Fibroblast of lung (primary cell): ENCODE data around the gene MBD6. TPM values are rescaled to one million over a fixed set of nuclear protein-coding genes. Genes with fewer than 3 reads are reported as not detected.

Source experiments
- DNase-seq, 2 donors: peaks; one replicate each; pipeline versions ENCODE4 v3.0.0 to v3.0.0-alpha.2; 2010; ENCODE audit warnings: low read depth in 2 of 2
- H2AFZ ChIP-seq: 2 replicates; pipeline ENCODE4 v1.5.1; 2012; ENCODE audit warnings: low read length, control low read depth, inconsistent platforms
- H3K27ac ChIP-seq: 2 replicates; pipeline ENCODE4 v1.5.1; 2011; ENCODE audit warnings: low read length, control low read depth; ENCODE audit not compliant: insufficient read depth
- H3K27me3 ChIP-seq: 2 replicates; pipeline ENCODE4 v1.5.1; 2011; ENCODE audit warnings: mild to moderate bottlenecking, low read length; ENCODE audit not compliant: control insufficient read depth, insufficient read depth
- H3K36me3 ChIP-seq: 2 replicates; pipeline ENCODE4 v1.5.1; 2011; ENCODE audit warnings: low read length; ENCODE audit not compliant: control insufficient read depth, insufficient read depth
- H3K4me1 ChIP-seq: 2 replicates; pipeline ENCODE4 v1.5.1; 2011; ENCODE audit warnings: low read length; ENCODE audit not compliant: control insufficient read depth, insufficient read depth; ENCODE audit errors: extremely low read depth
- H3K4me2 ChIP-seq: 2 replicates; pipeline ENCODE4 v1.5.1; 2011; ENCODE audit warnings: low read length, control low read depth; ENCODE audit not compliant: insufficient read depth; ENCODE audit errors: extremely low read depth
- H3K4me3 ChIP-seq, 4 experiments: fragments of 200-600 bp in 1 of 4; sonication (generic) in 1 of 4; replicated peaks in 1 of 4; 2 replicates each; pipeline ENCODE4 v1.5.1; 2011 to 2016; ENCODE audit warnings: low read length in 4 of 4, low read depth in 3 of 4, mild to moderate bottlenecking in 3 of 4, control low read depth in 2 of 4, inconsistent platforms in 1 of 4, mixed read lengths in 1 of 4; ENCODE audit not compliant: insufficient read depth in 1 of 4; ENCODE audit errors: control extremely low read depth in 1 of 4
- H3K79me2 ChIP-seq: 2 replicates; pipeline ENCODE4 v1.5.1; 2012; ENCODE audit warnings: mild to moderate bottlenecking, low read length, inconsistent platforms; ENCODE audit not compliant: control insufficient read depth, insufficient read depth
- H3K9ac ChIP-seq: 2 replicates; pipeline ENCODE4 v1.5.1; 2011; ENCODE audit warnings: mild to moderate bottlenecking, low read length, control low read depth; ENCODE audit not compliant: insufficient read depth
- H3K9me3 ChIP-seq: 2 replicates; pipeline ENCODE4 v1.5.1; 2012; ENCODE audit warnings: low read depth, low read length; ENCODE audit not compliant: control insufficient read depth, insufficient read depth
- H4K20me1 ChIP-seq: 2 replicates; pipeline ENCODE4 v1.5.1; 2011; ENCODE audit warnings: low read length; ENCODE audit not compliant: control insufficient read depth, insufficient read depth; ENCODE audit errors: extremely low read depth
- EZH2 ChIP-seq: IDR thresholded peaks from 2 replicates; pipeline ENCODE4 v1.5.1; 2012; ENCODE audit warnings: low read length, control low read depth, mild to moderate bottlenecking; ENCODE audit errors: missing control alignments
- polyA plus RNA-seq, 2 donors: library from polyadenylated mRNA; depleted of rRNA in 1 of 2; stranded (reverse) in 1 of 2; unstranded in 1 of 2; fragments of >200 nt; gene quantifications; 2 replicates each; pipeline ENCODE4 v1.2.1, GENCODE V29; 2011 to 2012; ENCODE audit warnings: missing spikeins in 1 of 2
- total RNA-seq: library from RNA; depleted of rRNA; stranded (reverse); fragments of >200 nt; gene quantifications from 2 replicates; pipeline ENCODE4 v1.2.1, GENCODE V29; 2014
- TF ChIP-seq, protein P1 (sequence below), 2 donors: IDR thresholded peaks in 1 of 2; conservative IDR thresholded peaks in 1 of 2; 1 replicate in 1 of 2; 2 replicates in 1 of 2; pipeline ENCODE4 v1.5.1; 2011 to 2012; ENCODE audit warnings: low read length in 2 of 2, control low read depth in 1 of 2, inconsistent platforms in 1 of 2, low read depth in 1 of 2, mild to moderate bottlenecking in 1 of 2

Gene MBD6
- total and polyA plus RNA-seq, 2 donors (not counting 1 experiment from before 2014, with no cell fraction given), result 3.0 to 7.1 TPM

DNA sequence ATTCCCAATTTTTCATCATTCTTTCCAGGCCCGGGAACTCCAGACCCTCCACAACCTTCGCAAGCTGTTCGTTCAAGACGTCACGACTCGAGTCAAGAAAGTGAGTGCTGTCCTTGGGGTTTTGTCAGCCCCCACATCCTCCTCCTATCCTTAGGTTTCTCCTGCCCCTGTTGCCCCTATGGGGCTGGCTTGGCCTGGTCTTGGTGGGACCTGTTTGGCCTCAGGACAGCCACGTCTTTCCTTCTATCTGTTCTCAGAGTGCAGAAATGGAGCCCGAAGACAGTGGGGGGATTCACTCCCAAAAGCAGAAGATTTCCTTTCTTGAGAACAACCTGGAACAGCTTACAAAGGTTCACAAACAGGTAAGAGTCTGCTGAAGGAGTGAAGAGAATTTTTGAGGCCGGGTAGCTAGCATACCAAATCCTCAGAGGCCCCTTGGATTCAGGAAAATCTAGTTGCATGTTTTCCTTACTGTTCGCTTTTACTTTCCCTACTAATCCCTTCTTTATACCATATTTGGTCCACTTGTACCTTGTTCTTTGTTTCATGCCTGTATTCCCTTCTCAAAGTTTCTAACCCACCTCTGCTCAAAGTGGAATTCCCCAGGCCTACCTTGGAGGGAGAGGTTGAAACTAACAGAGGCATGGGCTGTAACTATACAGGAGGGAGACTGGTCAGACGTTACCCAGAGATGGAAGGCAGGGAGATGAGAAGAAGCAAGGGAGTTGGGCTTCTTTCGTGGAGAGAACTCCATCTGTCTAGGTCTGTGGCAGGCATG, 55.5 kb downstream of the MBD6 start:
- no peaks in the 10 kb centered on the region for H3K4me1 ChIP-seq
- no peaks in the 10 kb centered on the region for H4K20me1 ChIP-seq
- no peak overlapping the region for H2AFZ ChIP-seq
- H3K9me3 ChIP-seq, result no peaks in the 10 kb centered on the region
- H3K4me3 ChIP-seq, result no peak overlapping the region
- no peaks in the 10 kb centered on the region for H3K27me3 ChIP-seq
- no peak overlapping the region for H3K27ac ChIP-seq
- H3K79me2 ChIP-seq, result no peaks in the 10 kb centered on the region
- no peak overlapping the region for H3K4me2 ChIP-seq
- no peak for DNase-seq
- no peaks in the 10 kb centered on the region for H3K36me3 ChIP-seq
- TF ChIP-seq, protein P1, sequence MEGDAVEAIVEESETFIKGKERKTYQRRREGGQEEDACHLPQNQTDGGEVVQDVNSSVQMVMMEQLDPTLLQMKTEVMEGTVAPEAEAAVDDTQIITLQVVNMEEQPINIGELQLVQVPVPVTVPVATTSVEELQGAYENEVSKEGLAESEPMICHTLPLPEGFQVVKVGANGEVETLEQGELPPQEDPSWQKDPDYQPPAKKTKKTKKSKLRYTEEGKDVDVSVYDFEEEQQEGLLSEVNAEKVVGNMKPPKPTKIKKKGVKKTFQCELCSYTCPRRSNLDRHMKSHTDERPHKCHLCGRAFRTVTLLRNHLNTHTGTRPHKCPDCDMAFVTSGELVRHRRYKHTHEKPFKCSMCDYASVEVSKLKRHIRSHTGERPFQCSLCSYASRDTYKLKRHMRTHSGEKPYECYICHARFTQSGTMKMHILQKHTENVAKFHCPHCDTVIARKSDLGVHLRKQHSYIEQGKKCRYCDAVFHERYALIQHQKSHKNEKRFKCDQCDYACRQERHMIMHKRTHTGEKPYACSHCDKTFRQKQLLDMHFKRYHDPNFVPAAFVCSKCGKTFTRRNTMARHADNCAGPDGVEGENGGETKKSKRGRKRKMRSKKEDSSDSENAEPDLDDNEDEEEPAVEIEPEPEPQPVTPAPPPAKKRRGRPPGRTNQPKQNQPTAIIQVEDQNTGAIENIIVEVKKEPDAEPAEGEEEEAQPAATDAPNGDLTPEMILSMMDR (conservative IDR thresholded peaks at IDR 0.05 in 1 of 2, IDR thresholded peaks at IDR 0.05 in 1 of 2; ENCODE audit: low read depth in 1 of 2, low read length in 2 of 2), result no peak
- TF ChIP-seq EZH2, result no peak
- H3K9ac ChIP-seq, result no peak overlapping the region

DNA sequence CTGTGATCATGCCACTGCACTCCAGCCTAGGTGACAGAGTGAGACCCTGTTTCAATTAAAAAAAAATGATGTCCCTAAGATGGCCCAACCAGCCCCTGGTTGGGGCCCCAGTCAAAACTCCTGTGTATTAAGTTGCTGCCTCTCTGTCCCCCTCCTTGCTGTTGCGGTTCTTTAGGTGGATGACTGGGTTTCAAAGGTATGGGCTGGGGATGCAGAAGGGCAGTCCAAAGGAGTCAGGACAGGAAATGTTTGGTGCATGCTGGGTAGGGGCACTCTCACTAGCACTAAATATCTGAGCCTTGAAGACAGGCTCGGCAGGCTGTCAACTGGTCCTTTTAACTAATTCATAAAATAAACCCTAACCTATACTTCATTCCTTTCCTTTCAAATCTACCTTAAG, 56.4 kb downstream of the MBD6 start:
- H3K27me3 ChIP-seq, result no peaks in the 10 kb centered on the region

More for the DNA sequence above, 56.4 kb downstream of the MBD6 start:
- Histone ChIP-seq H4K20me1 (no peaks in the 10 kb centered on the region), H3K4me2 (no peak overlapping the region), H3K4me3 (no peak overlapping the region), H2AFZ (no peak overlapping the region), H3K9ac (no peak overlapping the region), H3K79me2 (no peaks in the 10 kb centered on the region), H3K27ac (no peak overlapping the region), H3K36me3 (no peaks in the 10 kb centered on the region), H3K4me1 (no peaks in the 10 kb centered on the region), H3K9me3 (no peaks in the 10 kb centered on the region)
- DNase-seq, result peak in 1 of 2 donors; percentile 9
- TF ChIP-seq, protein P1 (conservative IDR thresholded peaks at IDR 0.05 in 1 of 2, IDR thresholded peaks at IDR 0.05 in 1 of 2; ENCODE audit: low read depth in 1 of 2, low read length in 2 of 2), result no peak
- no peak for TF ChIP-seq EZH2

Other genes with a start within 250 kb of the MBD6 start
- gene R3HDM2, start 91.8 kb upstream of the MBD6 start, total RNA-seq, result 11.3 and 21.3 TPM in 2 replicates
- 18.5 and 22.8 TPM in 2 replicates for gene R3HDM2, start 91.8 kb upstream of the MBD6 start, polyA plus RNA-seq
- gene INHBC, start 88.0 kb upstream of the MBD6 start, total RNA-seq, result not detected in 2 replicates
- 0.05 TPM in 1 of 2 replicates, not detected in the other for gene INHBC, start 88.0 kb upstream of the MBD6 start, polyA plus RNA-seq
- 9.2 and 26.4 TPM in 2 replicates for gene INHBE, start 67.5 kb upstream of the MBD6 start, total RNA-seq
- gene INHBE, start 67.5 kb upstream of the MBD6 start, polyA plus RNA-seq, result 0.41 and 0.67 TPM in 2 replicates
- 1.0 and 2.0 TPM in 2 replicates for gene GLI1, start 63.0 kb upstream of the MBD6 start, total RNA-seq
- 0.40 and 0.97 TPM in 2 replicates for gene GLI1, start 63.0 kb upstream of the MBD6 start, polyA plus RNA-seq
- under 0.01 TPM in 2 replicates for gene ARHGAP9, start 43.0 kb upstream of the MBD6 start, total RNA-seq
- 0.08 and 0.10 TPM in 2 replicates for gene ARHGAP9, start 43.0 kb upstream of the MBD6 start, polyA plus RNA-seq
- gene MARS1, start 34.8 kb upstream of the MBD6 start, total RNA-seq, result 223 and 352 TPM in 2 replicates
- gene MARS1, start 34.8 kb upstream of the MBD6 start, polyA plus RNA-seq, result 89.9 and 103 TPM in 2 replicates
- 249 and 265 TPM in 2 replicates for gene DDIT3, start 2.3 kb upstream of the MBD6 start, total RNA-seq
- gene DDIT3, start 2.3 kb upstream of the MBD6 start, polyA plus RNA-seq, result 32.5 and 57.8 TPM in 2 replicates
- gene DCTN2, start 24.4 kb downstream of the MBD6 start, total RNA-seq, result 101 and 108 TPM in 2 replicates
- 211 and 229 TPM in 2 replicates for gene DCTN2, start 24.4 kb downstream of the MBD6 start, polyA plus RNA-seq
- 0.51 and 1.3 TPM in 2 replicates for gene KIF5A, start 27.2 kb downstream of the MBD6 start, total RNA-seq
- 0.53 and 0.89 TPM in 2 replicates for gene KIF5A, start 27.2 kb downstream of the MBD6 start, polyA plus RNA-seq
- gene PIP4K2C, start 68.4 kb downstream of the MBD6 start, total RNA-seq, result 9.0 and 11.9 TPM in 2 replicates
- gene PIP4K2C, start 68.4 kb downstream of the MBD6 start, polyA plus RNA-seq, result 24.3 and 25.2 TPM in 2 replicates
- gene DTX3, start 82.0 kb downstream of the MBD6 start, total RNA-seq, result 16.4 and 30.4 TPM in 2 replicates
- gene DTX3, start 82.0 kb downstream of the MBD6 start, polyA plus RNA-seq, result 12.1 and 17.3 TPM in 2 replicates
- gene ARHGEF25, start 88.6 kb downstream of the MBD6 start, total RNA-seq, result 34.4 and 40.0 TPM in 2 replicates
- 12.1 and 15.7 TPM in 2 replicates for gene ARHGEF25, start 88.6 kb downstream of the MBD6 start, polyA plus RNA-seq
- gene B4GALNT1, start 110.4 kb downstream of the MBD6 start, total RNA-seq, result 0.51 and 2.3 TPM in 2 replicates
- gene B4GALNT1, start 110.4 kb downstream of the MBD6 start, polyA plus RNA-seq, result 1.3 and 3.4 TPM in 2 replicates
- 170 and 260 TPM in 2 replicates for gene OS9, start 171.3 kb downstream of the MBD6 start, total RNA-seq
- 274 and 316 TPM in 2 replicates for gene OS9, start 171.3 kb downstream of the MBD6 start, polyA plus RNA-seq
- under 0.01 and 0.17 TPM in 2 replicates for gene AGAP2, start 215.9 kb downstream of the MBD6 start, total RNA-seq
- 0.02 and 0.05 TPM in 2 replicates for gene AGAP2, start 215.9 kb downstream of the MBD6 start, polyA plus RNA-seq
- 55.7 and 99.6 TPM in 2 replicates for gene TSPAN31, start 222.2 kb downstream of the MBD6 start, total RNA-seq
- 42.8 and 53.6 TPM in 2 replicates for gene TSPAN31, start 222.2 kb downstream of the MBD6 start, polyA plus RNA-seq
- gene CDK4, start 229.5 kb downstream of the MBD6 start, total RNA-seq, result 183 and 257 TPM in 2 replicates
- 233 and 324 TPM in 2 replicates for gene CDK4, start 229.5 kb downstream of the MBD6 start, polyA plus RNA-seq
- 2.6 and 3.8 TPM in 2 replicates for gene MARCHF9, start 232.3 kb downstream of the MBD6 start, total RNA-seq
- gene MARCHF9, start 232.3 kb downstream of the MBD6 start, polyA plus RNA-seq, result 4.8 and 5.6 TPM in 2 replicates
- under 0.01 and 0.17 TPM in 2 replicates for gene CYP27B1, start 244.3 kb downstream of the MBD6 start, total RNA-seq
- gene CYP27B1, start 244.3 kb downstream of the MBD6 start, polyA plus RNA-seq, result 0.26 and 0.29 TPM in 2 replicates
- 3.5 and 6.4 TPM in 2 replicates for gene METTL1, start 249.3 kb downstream of the MBD6 start, total RNA-seq
- gene METTL1, start 249.3 kb downstream of the MBD6 start, polyA plus RNA-seq, result 16.9 and 28.5 TPM in 2 replicates
- 3.9 and 8.9 TPM in 2 replicates for gene EEF1AKMT3, start 249.8 kb downstream of the MBD6 start, total RNA-seq
- gene EEF1AKMT3, start 249.8 kb downstream of the MBD6 start, polyA plus RNA-seq, result 6.7 and 11.9 TPM in 2 replicates